EH (cell line): ENCODE data around the gene CREB3L1.
A peak's percentile ranks its signal among the peaks of the same experiment; 100 is the strongest.

Experiments
- DNase-seq: peaks from one replicate; pipeline ENCODE4 v3.0.0-alpha.2; 2015; ENCODE audit warnings: low read depth

The CREB3L1 gene

DNA sequence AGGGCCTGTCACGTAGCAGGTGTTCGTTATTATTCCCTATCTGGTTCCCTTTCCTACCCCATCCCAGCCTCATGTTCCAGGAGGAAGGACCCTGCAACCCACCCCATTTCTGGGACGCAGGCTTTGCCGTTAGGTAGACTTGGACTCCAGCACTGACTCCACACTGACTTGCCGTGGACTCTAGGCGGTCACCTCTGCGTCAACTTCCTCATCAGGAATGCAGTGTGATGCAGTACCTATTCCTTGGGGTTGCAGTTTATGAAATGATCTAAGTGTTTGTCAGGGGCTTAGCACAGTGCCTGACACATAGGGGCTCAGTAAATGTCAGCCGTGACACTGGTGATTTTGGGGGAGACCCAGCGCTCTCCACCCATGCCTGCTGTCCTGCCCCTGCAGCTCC is 86.6 kb downstream of the CREB3L1 start:
- no peak for DNase-seq

DNA sequence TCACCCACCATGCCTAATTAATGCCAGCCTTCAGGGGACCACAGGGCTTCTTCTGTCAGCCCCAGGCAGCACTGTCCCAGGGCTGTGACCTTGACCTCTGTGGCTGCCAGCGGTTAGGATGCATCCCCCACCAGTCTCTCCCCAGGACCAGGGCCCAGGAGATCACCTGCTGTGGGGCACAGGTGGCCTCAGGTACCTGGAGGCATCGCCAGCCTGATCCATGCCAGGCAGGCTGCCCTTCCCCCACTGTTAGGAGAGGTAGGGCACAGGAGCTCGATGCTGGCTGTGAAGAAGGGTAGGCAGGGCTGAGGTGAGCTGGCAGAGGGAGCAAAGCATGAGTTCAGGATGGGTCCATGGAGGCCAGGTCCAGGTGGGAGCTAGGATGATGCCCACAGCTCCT is 87.3 kb downstream of the CREB3L1 start:
- DNase-seq, result no peak

DNA sequence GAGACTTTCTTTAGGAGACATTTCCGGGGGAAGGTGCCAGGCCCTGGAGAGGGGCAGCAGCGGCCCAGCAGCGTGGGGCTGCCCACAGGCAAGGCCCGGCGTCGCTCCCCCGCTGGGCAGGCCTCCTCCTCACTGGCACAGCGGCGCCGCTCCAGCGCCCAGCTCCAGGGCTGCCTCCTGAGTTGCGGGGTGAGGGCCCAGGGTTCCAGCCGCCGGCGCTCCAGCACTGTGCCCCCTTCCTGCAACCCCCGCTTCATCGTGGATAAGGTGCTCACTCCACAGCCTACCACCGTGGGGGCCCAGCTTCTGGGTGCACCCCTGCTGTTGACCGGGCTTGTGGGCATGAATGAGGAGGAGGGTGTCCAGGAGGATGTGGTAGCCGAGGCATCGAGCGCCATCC is 88.8 kb downstream of the CREB3L1 start:
- no peak for DNase-seq

DNA sequence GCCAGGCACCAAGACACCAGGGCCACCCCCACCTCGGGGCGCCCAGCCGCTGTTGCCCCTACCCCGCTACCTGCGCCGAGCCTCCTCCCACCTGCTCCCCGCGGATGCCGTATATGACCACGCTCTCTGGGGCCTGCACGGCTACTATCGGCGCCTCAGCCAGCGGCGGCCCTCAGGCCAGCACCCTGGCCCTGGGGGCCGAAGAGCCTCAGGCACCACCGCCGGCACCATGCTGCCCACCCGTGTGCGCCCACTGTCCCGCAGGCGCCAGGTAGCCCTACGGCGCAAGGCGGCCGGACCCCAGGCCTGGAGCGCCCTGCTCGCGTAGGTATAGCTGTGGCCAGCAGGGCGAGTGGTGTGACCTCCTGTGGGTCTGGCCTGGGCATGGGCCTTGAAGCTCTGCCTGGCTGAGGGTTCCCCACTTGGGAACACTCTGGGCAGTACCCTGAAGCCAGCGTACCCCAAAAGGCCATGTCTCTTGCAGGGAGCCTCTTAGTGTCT is 89.2 kb downstream of the CREB3L1 start:
- no peak for DNase-seq

DNA sequence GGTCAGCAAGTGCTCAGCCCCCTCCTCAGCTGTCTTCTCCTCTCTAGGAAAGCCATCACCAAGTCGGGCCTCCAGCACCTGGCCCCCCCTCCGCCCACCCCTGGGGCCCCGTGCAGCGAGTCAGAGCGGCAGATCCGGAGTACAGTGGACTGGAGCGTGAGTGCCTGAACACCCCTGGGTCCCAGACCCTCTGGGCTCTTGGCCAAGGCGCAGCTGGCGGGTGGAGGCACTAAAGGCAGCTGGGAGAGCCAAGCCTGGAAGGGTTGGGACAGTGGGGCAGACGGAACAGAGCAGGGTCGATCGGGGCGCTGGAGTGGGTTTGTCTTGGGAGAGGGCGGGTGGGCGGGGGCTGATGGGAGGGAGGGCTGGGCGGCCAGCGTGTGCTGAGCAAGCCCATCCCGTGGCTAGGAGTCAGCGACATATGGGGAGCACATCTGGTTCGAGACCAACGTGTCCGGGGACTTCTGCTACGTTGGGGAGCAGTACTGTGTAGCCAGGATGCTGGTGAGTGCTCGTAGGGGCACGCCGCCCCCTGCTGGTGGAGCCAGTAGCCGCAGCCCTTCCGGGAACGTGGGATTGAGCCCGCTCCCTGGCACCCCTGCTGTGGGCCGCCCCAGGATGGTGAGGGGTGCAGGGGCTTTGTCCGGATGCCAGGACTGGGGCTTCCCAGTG is 89.9 kb downstream of the CREB3L1 start:
- peak; percentile 59 for DNase-seq

DNA sequence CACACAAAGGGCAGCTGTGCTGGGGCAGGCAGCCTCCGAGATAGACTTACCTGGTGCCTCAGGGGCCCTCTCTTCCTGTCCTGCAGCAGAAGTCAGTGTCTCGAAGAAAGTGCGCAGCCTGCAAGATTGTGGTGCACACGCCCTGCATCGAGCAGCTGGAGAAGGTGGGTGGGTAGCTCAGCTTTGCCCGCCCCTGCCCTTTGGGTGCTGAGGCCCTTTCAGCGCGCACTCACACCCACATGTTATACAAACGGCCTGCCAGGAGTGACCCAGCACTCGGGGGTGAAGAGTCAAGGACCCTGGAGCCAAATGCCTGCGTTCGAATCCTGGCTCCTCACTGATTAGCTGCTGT is 90.4 kb downstream of the CREB3L1 start:
- DNase-seq, result no peak

DNA sequence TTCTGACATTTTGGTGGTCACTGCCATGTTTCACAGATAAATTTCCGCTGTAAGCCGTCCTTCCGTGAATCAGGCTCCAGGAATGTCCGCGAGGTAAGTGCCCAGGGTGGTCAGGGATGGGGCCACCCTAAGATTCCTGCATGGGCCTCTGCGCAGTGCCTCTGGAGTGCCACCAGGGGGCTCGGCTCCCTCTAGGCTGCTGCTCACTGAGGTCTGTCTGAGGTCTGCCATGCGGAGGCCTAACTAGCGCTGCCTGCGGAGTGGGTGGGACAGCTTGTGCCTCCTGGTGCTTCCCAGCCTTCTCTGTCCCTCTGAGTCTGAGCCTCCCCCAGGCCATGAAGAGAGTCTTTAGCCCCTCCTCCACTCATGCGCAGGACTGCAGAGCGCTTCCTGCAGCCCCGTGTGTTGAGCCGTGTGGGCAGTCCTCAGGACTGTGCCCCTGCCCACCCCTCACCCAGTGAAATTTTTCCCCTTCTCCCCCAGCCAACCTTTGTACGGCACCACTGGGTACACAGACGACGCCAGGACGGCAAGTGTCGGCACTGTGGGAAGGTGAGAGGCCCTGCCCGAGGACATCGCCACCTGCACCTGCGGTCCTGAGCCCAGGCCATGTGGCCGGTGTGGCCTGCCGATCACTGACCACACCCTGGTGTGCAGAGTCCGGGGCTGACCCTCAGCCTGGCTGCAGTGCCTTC is 92.1 kb downstream of the CREB3L1 start:
- peak; percentile 76 for DNase-seq

DNA sequence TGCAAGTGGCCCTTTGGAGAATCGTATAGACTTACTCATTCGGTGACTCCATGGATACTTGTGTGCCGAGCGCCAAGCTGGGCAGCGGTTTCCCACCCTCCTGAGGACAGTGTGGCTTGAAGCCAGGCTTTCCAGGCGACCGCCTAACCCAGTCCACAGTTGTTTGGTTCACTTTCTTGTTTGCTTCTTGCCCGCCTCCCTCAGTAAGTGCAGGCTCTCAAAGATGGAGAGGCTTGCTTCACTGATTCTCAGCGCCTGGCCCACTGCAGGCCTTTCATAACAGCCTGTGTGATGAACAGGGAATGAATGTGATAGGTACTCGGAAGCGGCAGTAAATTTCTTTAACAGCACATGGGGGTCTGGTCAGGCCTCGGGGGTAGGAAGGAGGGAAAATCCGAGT is 92.8 kb downstream of the CREB3L1 start:
- DNase-seq, result no peak
